Measurements from ENCODE around the gene AS3MT.
"Not testable (repeated sequence)": the region's sequence is repeated elsewhere in the genome, so short reads cannot be mapped to it uniquely, and the experiment has no call there.

- not testable (repeated sequence) for TF ChIP-seq CTCF (IDR thresholded peaks at IDR 0.05; ENCODE audit: control extremely low read depth in 1 of 3, insufficient read depth in 1 of 3, low read depth in 1 of 3, low read length in 3 of 3); JUN (IDR thresholded peaks at IDR 0.05; ENCODE audit: low read depth, low read length); HDAC6 (IDR thresholded peaks at IDR 0.05; ENCODE audit: low read depth, low read length); SRF (IDR thresholded peaks at IDR 0.05; ENCODE audit: low read depth, low read length); CBX5 (IDR thresholded peaks at IDR 0.05; ENCODE audit: low read depth, low read length); RAD21 (IDR thresholded peaks at IDR 0.05 in 1 of 2, conservative IDR thresholded peaks at IDR 0.05 in 1 of 2; ENCODE audit: low read depth in 2 of 2, low read length in 2 of 2); SIN3A (conservative IDR thresholded peaks at IDR 0.05 in 1 of 2, IDR thresholded peaks at IDR 0.05 in 1 of 2; ENCODE audit: low read depth in 1 of 2, low read length in 2 of 2)
Measured at GRCh38 chr10:102844190-102844776, 25.0 kb upstream of the AS3MT start.

All from H1 (cell line).